Thyroid gland (tissue), 4 donors: ENCODE data around the gene EYS. TPM values are rescaled to one million over a fixed set of nuclear protein-coding genes. Genes with fewer than 3 reads are reported as not detected.

ENCODE experiments used
- DNase-seq, 2 donors: peaks; one replicate each; pipeline ENCODE4 v3.0.0-alpha.2; 2019
- H3K27ac ChIP-seq, 3 donors: fragments of 200-600 bp; sonication (generic); 1 replicate in 2 of 3; 2 replicates in 1 of 3; pipeline ENCODE4 v1.5.1; 2016 to 2019; ENCODE audit warnings: mild to moderate bottlenecking in 1 of 3, moderate library complexity in 1 of 3
- H3K27me3 ChIP-seq: fragments of 200-600 bp; sonication (generic); one replicate; pipeline ENCODE4 v1.5.1; 2019
- H3K36me3 ChIP-seq, 2 donors: fragments of 200-600 bp; sonication (generic); one replicate each; pipeline ENCODE4 v1.5.1; 2016 to 2019
- H3K4me1 ChIP-seq, 2 donors: fragments of 200-600 bp; sonication (generic); one replicate each; pipeline ENCODE4 v1.5.1; 2017 to 2019
- H3K4me3 ChIP-seq, 3 donors: fragments of 200-600 bp; sonication (generic); replicated peaks in 1 of 3; 1 replicate in 2 of 3; 2 replicates in 1 of 3; pipeline ENCODE4 v1.5.1; 2016; ENCODE audit warnings: mild to moderate bottlenecking in 1 of 3
- H3K9me3 ChIP-seq: fragments of 200-600 bp; sonication (generic); one replicate; pipeline ENCODE4 v1.5.1; 2017
- CTCF ChIP-seq, 6 experiments: fragments of 200-600 bp in 3 of 6; fragments of 450-650 bp in 3 of 6; sonication (generic) in 3 of 6; IDR thresholded peaks; one replicate each; pipeline ENCODE4 v1.5.1; 2016 to 2019; ENCODE audit warnings: antibody characterized with exemption in 6 of 6, mild to moderate bottlenecking in 2 of 6, inconsistent platforms in 1 of 6, moderate library complexity in 1 of 6
- POLR2A ChIP-seq, 2 donors: fragments of 450-650 bp; IDR thresholded peaks; one replicate each; pipeline ENCODE4 v1.6.1; 2017; ENCODE audit warnings: antibody characterized with exemption in 2 of 2, mild to moderate bottlenecking in 2 of 2, moderate library complexity in 1 of 2
- WGBS, 2 donors: methylation state at CpG; one replicate each; pipeline ENCODE4 v1.1.5; 2017; 5-methylcytosine and 5-hydroxymethylcytosine counted together
- intact Hi-C: fragments of 100-400 bp; cut with DNase I; formaldehyde crosslinking; loops from one replicate; pipeline ENCODE4 v1.15.1; 2023
- total RNA-seq, 4 donors: library from RNA; depleted of rRNA; stranded (reverse); fragments of >200 nt; gene quantifications; one replicate each; pipeline ENCODE4 v1.2.3, GENCODE V29; 2016

The EYS gene
- total RNA-seq, 4 donors from 2014 or later, result not detected

- H3K4me3 ChIP-seq, result no peak overlapping the region
- no peaks in the 10 kb centered on the region for H3K9me3 ChIP-seq
- intact Hi-C loops, result no loop called here
- H3K36me3 ChIP-seq, result no peaks in the 10 kb centered on the region
- TF ChIP-seq CTCF (IDR thresholded peaks at IDR 0.05) (no peak), POLR2A (IDR thresholded peaks at IDR 0.05) (no peak)
- no peak overlapping the region for H3K27ac ChIP-seq
- 81 to 91% methylated on average over 11 of the region's 11 CpGs for WGBS, 2 donors
- H3K27me3 ChIP-seq, result no peaks in the 10 kb centered on the region
- no peak for DNase-seq
- no peaks in the 10 kb centered on the region for H3K4me1 ChIP-seq
Observed at GRCh38 chr6:64301307-64302236, 1405.5 kb downstream of the EYS start.

GRCh38 chr6:64299176-64299575, 1407.8 kb downstream of the EYS start:
- no peak overlapping the region for H3K27ac ChIP-seq
- TF ChIP-seq CTCF (IDR thresholded peaks at IDR 0.05) (no peak), POLR2A (IDR thresholded peaks at IDR 0.05) (no peak)
- H3K9me3 ChIP-seq, result no peaks in the 10 kb centered on the region
- no peak overlapping the region for H3K4me3 ChIP-seq
- H3K27me3 ChIP-seq, result no peaks in the 10 kb centered on the region
- WGBS, 2 donors, result 76 to 91% methylated on average over 7 of the region's 7 CpGs
- H3K36me3 ChIP-seq, result no peaks in the 10 kb centered on the region
- H3K4me1 ChIP-seq, result no peaks in the 10 kb centered on the region
- DNase-seq, result no peak
- intact Hi-C loops, result no loop called here

GRCh38 chr6:64294034-64294433, 1413.0 kb downstream of the EYS start:
- Histone ChIP-seq H3K4me3 (no peak overlapping the region), H3K36me3 (no peaks in the 10 kb centered on the region), H3K9me3 (no peaks in the 10 kb centered on the region), H3K27me3 (no peaks in the 10 kb centered on the region), H3K4me1 (no peaks in the 10 kb centered on the region), H3K27ac (no peak overlapping the region)
- DNase-seq, result no peak
- intact Hi-C loops, result no loop called here
- TF ChIP-seq POLR2A (IDR thresholded peaks at IDR 0.05), result no peak
- TF ChIP-seq CTCF (IDR thresholded peaks at IDR 0.05), result no peak

- H3K27ac ChIP-seq, result no peak overlapping the region
- H3K4me1 ChIP-seq, result no peaks in the 10 kb centered on the region
- intact Hi-C loops, result no loop called here
- H3K4me3 ChIP-seq, result no peak overlapping the region
- H3K27me3 ChIP-seq, result no peaks in the 10 kb centered on the region
- no peak for DNase-seq
- TF ChIP-seq CTCF (IDR thresholded peaks at IDR 0.05), result no peak
- TF ChIP-seq POLR2A (IDR thresholded peaks at IDR 0.05), result no peak
- H3K36me3 ChIP-seq, result no peaks in the 10 kb centered on the region
- H3K9me3 ChIP-seq, result no peaks in the 10 kb centered on the region
Observed at GRCh38 chr6:64293298-64293697, 1413.7 kb downstream of the EYS start.

- no peaks in the 10 kb centered on the region for H3K36me3 ChIP-seq
Observed at GRCh38 chr6:64290867-64291266, 1416.2 kb downstream of the EYS start.

More at GRCh38 chr6:64290867-64291266, 1416.2 kb downstream of the EYS start:
- Histone ChIP-seq H3K27me3 (no peaks in the 10 kb centered on the region), H3K27ac (no peak overlapping the region), H3K9me3 (no peaks in the 10 kb centered on the region), H3K4me1 (no peaks in the 10 kb centered on the region), H3K4me3 (no peak overlapping the region)
- no peak for TF ChIP-seq CTCF (IDR thresholded peaks at IDR 0.05)
- TF ChIP-seq POLR2A (IDR thresholded peaks at IDR 0.05), result no peak
- intact Hi-C loops, result no loop called here
- DNase-seq, result no peak
- 63 to 82% methylated on average over 3 of the region's 3 CpGs for WGBS, 2 donors
